DND-41 (cell line): ENCODE results near the gene ADCK2.

Experiments used
- EZH2 ChIP-seq: IDR thresholded peaks from 3 replicates; pipeline ENCODE4 v1.6.1; 2012; ENCODE audit warnings: borderline replicate concordance, low read depth, mild to moderate bottlenecking, moderate library complexity, low read length, inconsistent platforms; ENCODE audit not compliant: severe bottlenecking
- TF ChIP-seq, protein P1 (sequence below): IDR thresholded peaks from 2 replicates; pipeline ENCODE4 v1.5.1; 2012; ENCODE audit warnings: borderline replicate concordance, low read length, moderate library complexity, mild to moderate bottlenecking; ENCODE audit not compliant: poor library complexity, severe bottlenecking; ENCODE audit errors: extremely low read depth

GRCh38 chr7:140635816-140636215 is 36.9 kb upstream of the ADCK2 start:
- TF ChIP-seq, protein P1, sequence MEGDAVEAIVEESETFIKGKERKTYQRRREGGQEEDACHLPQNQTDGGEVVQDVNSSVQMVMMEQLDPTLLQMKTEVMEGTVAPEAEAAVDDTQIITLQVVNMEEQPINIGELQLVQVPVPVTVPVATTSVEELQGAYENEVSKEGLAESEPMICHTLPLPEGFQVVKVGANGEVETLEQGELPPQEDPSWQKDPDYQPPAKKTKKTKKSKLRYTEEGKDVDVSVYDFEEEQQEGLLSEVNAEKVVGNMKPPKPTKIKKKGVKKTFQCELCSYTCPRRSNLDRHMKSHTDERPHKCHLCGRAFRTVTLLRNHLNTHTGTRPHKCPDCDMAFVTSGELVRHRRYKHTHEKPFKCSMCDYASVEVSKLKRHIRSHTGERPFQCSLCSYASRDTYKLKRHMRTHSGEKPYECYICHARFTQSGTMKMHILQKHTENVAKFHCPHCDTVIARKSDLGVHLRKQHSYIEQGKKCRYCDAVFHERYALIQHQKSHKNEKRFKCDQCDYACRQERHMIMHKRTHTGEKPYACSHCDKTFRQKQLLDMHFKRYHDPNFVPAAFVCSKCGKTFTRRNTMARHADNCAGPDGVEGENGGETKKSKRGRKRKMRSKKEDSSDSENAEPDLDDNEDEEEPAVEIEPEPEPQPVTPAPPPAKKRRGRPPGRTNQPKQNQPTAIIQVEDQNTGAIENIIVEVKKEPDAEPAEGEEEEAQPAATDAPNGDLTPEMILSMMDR = no peak
- no peak for TF ChIP-seq EZH2
